ENCODE data around the gene MRPL48.

MRPL48 gene

DNA sequence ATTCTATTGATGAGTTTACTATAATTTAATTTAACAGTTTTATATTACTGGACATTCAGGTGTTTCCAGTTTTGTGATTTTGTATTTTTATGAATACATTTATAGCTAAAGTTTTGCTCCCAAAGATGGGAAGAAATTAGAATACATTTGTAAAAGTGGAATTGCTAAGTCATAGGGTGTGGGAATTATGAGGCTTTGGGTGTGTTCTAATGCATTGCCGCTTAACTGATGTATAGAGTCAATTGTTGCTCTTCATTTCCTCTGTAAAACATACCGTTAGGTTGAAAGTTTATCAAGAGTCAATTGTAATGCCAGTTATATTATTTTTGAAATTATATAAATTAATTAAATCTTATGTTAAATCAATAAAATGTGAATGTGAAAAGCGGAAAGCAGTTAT, 105.4 kb downstream of the MRPL48 start:
- DNase-seq (ENCODE audit: low read depth) = no peak

DNA sequence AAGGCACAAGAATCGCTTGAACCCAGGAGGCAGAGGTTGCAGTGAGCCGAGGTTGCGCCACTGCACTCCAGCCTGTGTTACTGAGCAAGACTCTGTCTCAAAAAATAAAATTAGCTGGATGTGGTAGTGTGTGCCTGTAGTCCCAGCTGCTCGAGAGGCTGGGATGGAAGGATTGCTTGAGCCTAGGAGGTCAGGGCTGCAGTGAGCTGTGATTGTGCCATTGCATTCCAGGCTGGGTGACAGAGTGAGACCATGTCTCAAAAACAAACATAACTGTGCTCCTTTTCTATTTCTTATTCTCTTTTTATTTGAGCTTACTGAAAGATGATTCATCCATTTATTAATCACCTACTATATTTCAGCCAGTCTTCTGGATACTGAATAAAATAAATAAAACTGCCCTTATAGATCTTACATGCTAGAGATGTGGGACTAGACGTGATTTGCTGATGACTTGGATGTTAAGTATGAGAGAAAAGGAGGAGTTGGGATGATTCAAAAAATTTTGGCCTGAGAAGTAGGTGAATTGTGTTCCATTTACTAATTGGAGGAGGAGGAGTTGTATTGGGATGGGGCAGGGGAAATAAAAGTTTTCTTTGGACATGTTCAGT, 107.2 kb downstream of the MRPL48 start:
- DNase-seq (ENCODE audit: low read depth) = no peak

DNA sequence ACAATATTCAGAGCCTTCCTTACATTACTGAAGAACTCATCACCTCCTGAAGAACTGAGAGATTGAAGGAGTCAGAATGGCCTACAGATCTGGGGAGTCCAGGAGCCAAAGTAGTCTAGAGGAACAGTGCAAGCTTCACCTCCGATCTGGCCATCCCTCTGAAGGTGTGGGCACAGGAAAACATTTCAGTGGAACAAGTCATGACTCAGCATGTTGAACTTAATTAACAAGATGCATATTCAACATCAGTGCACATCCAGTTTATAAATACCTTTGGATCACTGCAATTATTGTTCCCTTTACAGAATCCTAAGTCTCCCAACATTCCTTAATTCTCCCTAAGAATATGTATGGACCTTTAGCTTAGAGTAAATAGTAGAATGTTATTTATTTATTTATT, 114.6 kb downstream of the MRPL48 start:
- no peak for DNase-seq (ENCODE audit: low read depth)

DNA sequence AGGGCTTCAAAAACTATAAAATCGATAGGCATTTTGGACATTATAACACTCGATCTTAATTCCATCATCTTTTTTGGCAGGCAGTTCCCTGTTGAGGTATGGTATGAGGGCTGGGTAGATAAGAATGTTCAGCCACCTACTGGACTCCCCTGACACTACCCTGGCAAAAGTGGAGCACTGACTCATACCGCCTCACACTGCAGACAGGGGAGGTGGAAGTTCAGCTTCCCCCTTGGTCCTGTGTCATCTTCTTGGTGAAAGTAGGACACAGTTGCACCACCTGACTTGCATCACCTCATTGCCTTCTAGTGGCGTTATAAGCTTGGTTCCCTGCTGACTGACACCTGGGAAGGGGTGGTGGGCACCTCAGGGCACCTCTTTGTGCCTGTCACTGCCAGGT, 119.5 kb downstream of the MRPL48 start:
- DNase-seq (ENCODE audit: low read depth) = no peak

DNA sequence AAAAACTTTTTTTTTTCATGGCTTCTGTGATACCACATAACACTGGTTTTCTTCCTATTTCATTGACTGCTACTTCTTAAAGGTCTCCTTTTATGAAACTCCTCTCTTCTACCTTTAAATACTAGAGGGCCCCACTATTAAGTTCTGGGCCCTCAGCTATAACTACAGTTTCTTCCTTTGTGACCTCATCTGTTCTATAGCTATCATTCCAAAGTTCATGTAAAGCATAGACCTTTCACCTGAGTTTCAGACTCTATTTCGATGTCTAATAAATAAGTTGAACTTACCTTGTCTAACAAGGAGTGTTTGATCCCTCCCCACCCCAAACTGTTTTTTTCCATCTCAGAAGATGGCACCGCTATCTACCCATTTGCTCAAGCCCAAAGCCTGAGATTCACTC, 124.4 kb downstream of the MRPL48 start:
- DNase-seq (ENCODE audit: low read depth) = no peak

DNA sequence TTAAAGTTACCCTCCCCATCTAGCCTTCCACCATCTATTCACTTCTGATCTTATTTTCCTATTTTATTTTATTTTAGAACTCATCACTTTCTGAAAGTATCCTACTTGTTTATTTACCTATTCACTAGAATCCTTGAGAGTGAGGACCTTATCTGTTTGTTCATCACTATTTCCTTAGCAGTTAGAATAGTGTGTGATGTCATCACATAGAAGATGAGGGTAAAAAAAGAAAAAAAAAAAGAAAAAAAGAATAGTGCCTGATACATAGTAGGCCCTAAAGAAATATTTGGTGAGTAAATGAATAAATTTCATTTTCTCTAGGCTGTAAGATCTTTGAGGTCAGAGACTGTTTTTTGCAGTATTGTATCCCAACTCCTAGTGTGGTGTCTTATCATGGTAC, 125.8 kb downstream of the MRPL48 start:
- no peak for DNase-seq (ENCODE audit: low read depth)

DNA sequence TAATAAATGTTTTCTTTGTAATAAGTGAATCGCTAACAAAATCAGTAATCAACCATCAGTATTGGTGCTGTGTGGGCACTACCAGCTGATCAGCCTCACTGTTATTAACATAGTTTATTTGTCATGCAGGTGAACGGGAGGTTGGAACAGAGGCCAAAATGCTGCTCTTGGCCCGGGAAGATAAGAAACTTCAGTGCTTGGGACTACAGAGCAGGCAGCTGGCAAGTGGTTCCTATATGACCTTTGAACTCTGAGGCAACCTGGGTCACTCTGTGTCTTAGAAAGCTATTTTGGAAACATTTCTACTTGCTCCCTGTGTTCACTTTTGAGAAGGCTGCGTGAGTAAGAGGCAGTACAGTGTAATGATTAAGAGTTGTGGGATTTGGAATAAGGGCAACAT, 126.6 kb downstream of the MRPL48 start:
- no peak for DNase-seq (ENCODE audit: low read depth)
